GM18909 (cell line): ENCODE results near the gene HSD17B2.
"Not testable (repeated sequence)": the region's sequence is repeated elsewhere in the genome, so short reads cannot be mapped to it uniquely, and the experiment has no call there.

ENCODE experiments used
- ATAC-seq: cut with Tn5 transposase; IDR thresholded peaks from one replicate; pipeline ENCODE4 v1.9.1; 2021; ENCODE audit warnings: mild to moderate bottlenecking; ENCODE audit not compliant: unreplicated experiment, poor library complexity

HSD17B2 gene

DNA sequence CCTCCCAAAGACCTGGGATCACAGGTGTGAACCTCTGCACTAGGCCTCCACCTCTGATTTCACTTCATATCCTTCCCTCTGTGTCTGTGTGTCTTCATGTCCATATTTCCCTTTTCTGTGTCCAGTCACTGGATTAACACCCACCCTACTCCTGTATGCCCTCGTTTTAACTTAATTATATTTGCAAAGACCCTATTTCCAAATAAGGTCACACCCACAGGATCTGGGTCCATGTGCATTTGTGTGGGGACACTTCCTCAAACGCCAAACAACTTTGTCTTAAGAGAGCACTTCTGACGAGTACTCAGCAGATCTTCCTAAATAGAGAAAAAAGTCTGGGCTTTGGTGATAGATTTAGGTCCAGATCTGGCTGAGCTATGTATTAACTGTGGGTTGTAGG is 78.7 kb downstream of the HSD17B2 start:
- no peak for ATAC-seq

DNA sequence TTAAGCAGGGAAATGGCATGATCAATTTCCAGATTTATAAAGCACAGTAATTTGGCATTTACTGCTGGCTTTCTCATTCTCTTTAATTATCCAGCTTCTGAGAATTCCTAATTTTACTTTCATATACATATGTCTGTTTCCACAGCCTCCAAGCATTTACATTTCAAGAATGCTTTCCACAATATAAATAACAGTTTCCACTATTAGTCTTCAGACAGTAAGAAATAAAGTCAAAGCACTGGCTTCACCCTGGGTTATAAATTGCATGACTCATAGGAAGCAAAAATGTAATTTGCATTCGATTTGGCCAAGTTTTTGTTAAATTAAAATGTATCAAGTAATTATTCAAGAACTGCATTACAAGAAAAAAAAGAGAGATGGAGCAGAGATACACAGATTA is 81.5 kb downstream of the HSD17B2 start:
- no peak for ATAC-seq

GRCh38 chr16:82118749-82119148 is 83.7 kb downstream of the HSD17B2 start:
- ATAC-seq, result no peak

GRCh38 chr16:82119405-82119804 is 84.4 kb downstream of the HSD17B2 start:
- ATAC-seq, result no peak

GRCh38 chr16:82124651-82125050 is 89.6 kb downstream of the HSD17B2 start:
- ATAC-seq, result no peak

GRCh38 chr16:82129881-82130280 is 94.8 kb downstream of the HSD17B2 start:
- no peak for ATAC-seq

DNA sequence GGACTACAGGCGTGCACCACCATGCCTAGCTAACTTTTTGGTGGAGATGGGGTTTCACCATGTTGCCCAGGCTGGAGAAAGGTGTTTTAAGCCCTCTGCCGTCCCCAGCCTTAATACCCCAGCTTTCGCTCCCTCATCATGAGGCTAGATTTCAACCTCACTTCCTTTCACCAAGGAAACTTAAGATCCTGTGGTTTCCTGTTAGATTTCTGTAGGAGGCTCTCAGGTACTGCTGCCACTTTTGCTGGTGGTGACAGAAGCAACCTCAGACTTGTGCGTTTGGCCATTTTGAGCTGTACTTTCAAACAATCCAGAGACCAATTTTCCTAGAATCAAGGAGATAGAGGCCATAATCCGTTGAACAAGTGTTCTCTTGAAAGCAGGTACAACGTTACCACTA is 98.7 kb downstream of the HSD17B2 start:
- ATAC-seq, result no peak

DNA sequence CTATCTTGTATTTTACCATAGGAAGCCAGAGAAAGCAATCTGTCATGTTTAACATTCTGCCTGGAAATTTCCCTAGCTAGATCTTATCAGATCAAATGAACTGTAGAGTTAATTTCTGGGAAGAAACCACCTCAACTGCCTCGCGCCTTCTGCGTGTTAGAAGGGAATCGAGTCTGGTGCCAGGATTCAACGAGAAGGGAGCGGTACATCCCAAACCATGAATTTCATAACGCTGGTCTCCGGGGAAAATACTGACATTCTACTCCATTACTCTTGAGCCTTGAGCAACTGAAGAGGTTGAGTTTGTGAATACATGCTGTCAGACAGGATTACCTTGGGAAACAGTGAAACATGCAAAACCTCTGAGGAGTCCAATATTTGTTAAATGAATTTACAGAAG is 99.8 kb downstream of the HSD17B2 start:
- no peak for ATAC-seq

GRCh38 chr16:82135844-82136243 is 100.8 kb downstream of the HSD17B2 start:
- no peak for ATAC-seq

GRCh38 chr16:82136956-82137821 is 102.1 kb downstream of the HSD17B2 start:
- ATAC-seq, result no peak

DNA sequence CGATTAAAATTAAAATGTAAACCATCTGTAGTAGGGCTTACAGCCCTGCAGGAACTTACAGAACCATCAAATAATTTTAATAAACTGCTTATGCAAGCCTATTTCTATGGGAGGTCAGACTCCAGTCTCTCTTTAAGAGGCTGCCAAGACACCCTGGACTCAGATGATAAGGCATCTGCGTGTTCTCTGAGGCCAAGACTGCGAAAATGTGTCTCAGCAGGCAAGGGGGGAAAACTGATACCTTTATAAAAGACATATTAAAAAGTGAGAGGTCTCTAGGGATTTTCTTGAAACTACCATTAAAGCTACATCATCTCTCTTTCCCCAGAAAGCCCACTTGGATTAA is 102.7 kb downstream of the HSD17B2 start:
- ATAC-seq, result no peak

DNA sequence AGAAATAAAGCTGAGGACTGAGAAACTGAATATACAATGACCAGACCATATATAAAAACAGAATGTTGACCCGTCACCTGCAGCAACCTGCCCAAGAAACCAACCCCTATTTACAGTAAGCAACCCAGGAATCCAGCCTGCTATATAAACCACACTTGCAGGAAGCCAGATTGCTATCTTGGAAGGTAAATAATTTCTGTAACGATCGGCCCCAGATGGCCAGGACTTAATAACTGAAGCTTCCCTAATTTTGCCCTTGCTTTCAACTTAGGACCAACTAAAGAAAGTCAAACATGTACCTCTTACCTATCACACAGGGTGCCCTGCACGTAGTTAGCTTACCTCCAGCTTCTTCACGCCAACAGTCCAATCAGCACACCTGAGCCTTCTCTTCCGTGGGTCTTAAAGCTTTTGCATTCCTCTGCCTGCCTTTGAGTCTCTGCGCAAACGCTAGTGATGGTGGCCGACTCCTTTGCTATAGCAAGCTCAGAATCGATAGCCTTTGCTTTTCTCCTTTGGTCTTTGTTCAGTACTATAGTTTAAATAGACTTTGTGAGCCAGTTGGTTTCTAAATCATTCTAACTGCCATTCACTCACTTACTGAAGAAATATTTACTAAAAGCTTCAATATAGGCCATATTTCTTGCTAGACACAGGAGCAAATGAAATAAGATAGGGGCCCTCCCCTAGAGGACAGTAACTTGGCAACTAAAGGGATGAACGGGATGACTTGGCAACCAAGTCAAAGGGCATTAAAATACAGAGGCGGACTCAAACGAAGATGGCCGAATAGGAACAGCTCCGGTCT is 103.6 kb downstream of the HSD17B2 start:
- ATAC-seq, result no peak

DNA sequence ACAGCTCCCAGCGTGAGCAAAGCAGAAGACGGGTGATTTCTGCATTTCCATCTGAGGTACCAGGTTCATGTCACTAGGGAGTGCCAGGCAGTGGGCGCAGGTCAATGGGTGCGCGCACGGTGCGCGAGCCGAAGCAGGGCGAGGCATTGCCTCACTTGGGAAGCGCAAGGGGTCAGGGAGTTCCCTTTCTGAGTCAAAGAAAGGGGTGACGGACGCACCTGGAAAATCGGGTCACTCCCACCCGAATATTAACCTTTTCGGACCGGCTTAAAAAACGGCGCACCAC is 104.2 kb downstream of the HSD17B2 start:
- ATAC-seq, result not testable (repeated sequence)

DNA sequence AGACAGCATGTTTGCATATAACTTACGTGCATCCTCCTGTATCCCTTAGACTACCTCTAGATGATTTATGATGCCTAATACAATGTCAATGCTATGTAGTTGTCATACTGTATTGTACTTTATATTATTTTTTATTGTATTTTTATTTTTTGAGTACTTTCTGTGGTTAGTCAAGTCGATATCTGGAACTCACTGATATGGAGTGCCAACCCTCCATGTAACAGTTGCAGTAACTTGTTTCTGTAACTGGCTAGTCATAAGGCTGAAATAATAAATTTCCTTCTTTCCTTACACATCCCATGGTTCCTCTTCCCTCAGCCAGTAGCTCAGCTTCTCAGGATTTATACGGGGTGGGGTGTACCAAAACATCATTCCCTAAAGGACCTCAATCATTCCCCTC is 111.5 kb downstream of the HSD17B2 start:
- ATAC-seq, result no peak

DNA sequence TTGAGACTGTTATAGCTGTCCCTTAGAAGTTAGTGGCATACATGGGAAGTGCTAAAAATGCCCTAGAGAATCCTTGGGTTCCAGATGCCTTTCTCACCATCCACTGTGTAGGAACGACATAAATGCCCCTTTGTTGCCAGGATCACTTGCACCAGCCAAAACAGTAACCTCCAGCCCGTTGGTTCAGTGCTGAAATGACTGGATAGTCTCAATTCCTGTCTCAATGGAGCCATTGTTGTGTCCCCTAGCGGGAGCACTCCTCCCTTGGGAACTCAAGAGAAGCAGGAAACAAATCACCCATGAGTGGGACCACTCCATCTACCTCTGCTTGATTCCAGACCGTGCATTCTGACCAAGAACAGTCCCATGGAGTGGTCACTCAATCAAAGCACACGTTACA is 111.9 kb downstream of the HSD17B2 start:
- ATAC-seq, result no peak

- ATAC-seq, result no peak
These were observed 112.5 kb downstream of the HSD17B2 start for GRCh38 chr16:82147546-82147945.
